WTC11 (cell line): ENCODE data around the gene ATP6V1G1. TPM values are rescaled to one million over a fixed set of nuclear protein-coding genes. Genes with fewer than 3 reads are reported as not detected.

Experiments used
- CBFB ChIP-seq: sonication (generic); formaldehyde crosslinking; IDR thresholded peaks from 2 replicates; pipeline ENCODE4 v1.8.1; 2022; ENCODE audit warnings: mild to moderate bottlenecking, low read depth, missing genetic modification reagents
- EMX1 ChIP-seq: fragments of 250-450 bp; sonication (Bioruptor Pico); IDR thresholded peaks from 2 replicates; pipeline ENCODE4 v1.8.0; 2021; ENCODE audit warnings: mild to moderate bottlenecking
- ESRRA ChIP-seq: sonication (generic); formaldehyde crosslinking; IDR thresholded peaks from 2 replicates; pipeline ENCODE4 v1.8.1; 2022; ENCODE audit warnings: mild to moderate bottlenecking, missing genetic modification reagents, borderline replicate concordance
- ETV6 ChIP-seq: sonication (generic); formaldehyde crosslinking; IDR thresholded peaks from 2 replicates; pipeline ENCODE4 v1.8.1; 2022; ENCODE audit warnings: mild to moderate bottlenecking, missing genetic modification reagents
- FOXK1 ChIP-seq: sonication (generic); formaldehyde crosslinking; IDR thresholded peaks from 2 replicates; pipeline ENCODE4 v1.8.0; 2022; ENCODE audit warnings: mild to moderate bottlenecking, moderate library complexity, missing genetic modification reagents
- HMGA2 ChIP-seq: fragments of 250-450 bp; sonication (Bioruptor Pico); IDR thresholded peaks from 2 replicates; pipeline ENCODE4 v1.4.0; 2021; ENCODE audit warnings: mild to moderate bottlenecking, moderate library complexity
- MYBL2 ChIP-seq: sonication (generic); formaldehyde crosslinking; IDR thresholded peaks from 2 replicates; pipeline ENCODE4 v1.8.1; 2023; ENCODE audit warnings: mild to moderate bottlenecking, moderate library complexity, missing genetic modification reagents
- NFE2L1 ChIP-seq: sonication (generic); formaldehyde crosslinking; IDR thresholded peaks from 2 replicates; pipeline ENCODE4 v1.8.1; 2023; ENCODE audit warnings: missing genetic modification reagents
- SP1 ChIP-seq: sonication (generic); formaldehyde crosslinking; conservative IDR thresholded peaks from 2 replicates; pipeline ENCODE4 v1.8.1; 2022; ENCODE audit warnings: missing genetic modification reagents
- TCF7 ChIP-seq: sonication (generic); formaldehyde crosslinking; IDR thresholded peaks from 2 replicates; pipeline ENCODE4 v1.8.0; 2022; ENCODE audit warnings: mild to moderate bottlenecking, low read depth, missing genetic modification reagents, moderate library complexity
- TP53 ChIP-seq: sonication (generic); formaldehyde crosslinking; IDR thresholded peaks from 2 replicates; pipeline ENCODE4 v1.8.1; 2023; ENCODE audit warnings: mild to moderate bottlenecking, missing genetic modification reagents
- ZBTB21 ChIP-seq: sonication (generic); formaldehyde crosslinking; IDR thresholded peaks from 2 replicates; pipeline ENCODE4 v1.8.1; 2023; ENCODE audit warnings: mild to moderate bottlenecking, missing genetic modification reagents, borderline replicate concordance
- ZNF219 ChIP-seq: sonication (generic); formaldehyde crosslinking; IDR thresholded peaks from 2 replicates; pipeline ENCODE4 v1.8.0; 2023; ENCODE audit warnings: missing genetic modification reagents, mild to moderate bottlenecking, borderline replicate concordance
- ZNF423 ChIP-seq: fragments of 250-450 bp; sonication (Bioruptor Pico); IDR thresholded peaks from 2 replicates; pipeline ENCODE4 v2.1.2; 2022; ENCODE audit warnings: mild to moderate bottlenecking, moderate library complexity
- ZNF671 ChIP-seq: fragments of 250-450 bp; sonication (Bioruptor Pico); IDR thresholded peaks from 2 replicates; pipeline ENCODE4 v1.8.0; 2021; ENCODE audit warnings: mild to moderate bottlenecking
- total RNA-seq: library from RNA; stranded (reverse); gene quantifications from 3 replicates; pipeline ENCODE4 v1.2.3, GENCODE V29; 2021
- TF ChIP-seq, protein P1 (sequence below): sonication (generic); formaldehyde crosslinking; IDR thresholded peaks from 2 replicates; pipeline ENCODE4 v1.8.1; 2023; ENCODE audit warnings: mild to moderate bottlenecking, moderate library complexity, missing genetic modification reagents
- TF ChIP-seq, protein P2 (sequence below): fragments of 250-450 bp; sonication (Bioruptor Pico); IDR thresholded peaks from 2 replicates; pipeline ENCODE4 v1.9.0; 2021; ENCODE audit warnings: moderate library complexity, mild to moderate bottlenecking, inconsistent platforms, borderline replicate concordance
- TF ChIP-seq, protein P3 (sequence below): fragments of 250-450 bp; sonication (Bioruptor Pico); IDR thresholded peaks from 2 replicates; pipeline ENCODE4 v1.9.0; 2021; ENCODE audit warnings: mild to moderate bottlenecking
- TF ChIP-seq, protein P4 (sequence below): fragments of 200-600 bp; IDR thresholded peaks from 2 replicates; pipeline ENCODE4 v1.8.0; 2022; ENCODE audit warnings: antibody characterized with exemption
- TF ChIP-seq, protein P5 (sequence below): sonication (generic); formaldehyde crosslinking; IDR thresholded peaks from 2 replicates; pipeline ENCODE4 v1.8.0; 2023; ENCODE audit warnings: missing genetic modification reagents, mild to moderate bottlenecking, borderline replicate concordance
- TF ChIP-seq, protein P6 (sequence below): sonication (generic); formaldehyde crosslinking; IDR thresholded peaks from 2 replicates; pipeline ENCODE4 v1.8.1; 2023; ENCODE audit warnings: mild to moderate bottlenecking, missing genetic modification reagents
- TF ChIP-seq, protein P7 (sequence below): fragments of 250-450 bp; sonication (Bioruptor Pico); IDR thresholded peaks from 2 replicates; pipeline ENCODE4 v2.1.2; 2022; ENCODE audit warnings: mild to moderate bottlenecking, moderate library complexity
- TF ChIP-seq, protein P8 (sequence below): sonication (generic); formaldehyde crosslinking; IDR thresholded peaks from 2 replicates; pipeline ENCODE4 v1.8.1; 2022; ENCODE audit warnings: missing genetic modification reagents, borderline replicate concordance
- TF ChIP-seq, protein P9 (sequence below): sonication (generic); formaldehyde crosslinking; IDR thresholded peaks from 2 replicates; pipeline ENCODE4 v1.8.1; 2023; ENCODE audit warnings: mild to moderate bottlenecking, missing genetic modification reagents, moderate library complexity

Gene ATP6V1G1
- total RNA-seq, 1 experiment from 2014 or later = 108 TPM

DNA sequence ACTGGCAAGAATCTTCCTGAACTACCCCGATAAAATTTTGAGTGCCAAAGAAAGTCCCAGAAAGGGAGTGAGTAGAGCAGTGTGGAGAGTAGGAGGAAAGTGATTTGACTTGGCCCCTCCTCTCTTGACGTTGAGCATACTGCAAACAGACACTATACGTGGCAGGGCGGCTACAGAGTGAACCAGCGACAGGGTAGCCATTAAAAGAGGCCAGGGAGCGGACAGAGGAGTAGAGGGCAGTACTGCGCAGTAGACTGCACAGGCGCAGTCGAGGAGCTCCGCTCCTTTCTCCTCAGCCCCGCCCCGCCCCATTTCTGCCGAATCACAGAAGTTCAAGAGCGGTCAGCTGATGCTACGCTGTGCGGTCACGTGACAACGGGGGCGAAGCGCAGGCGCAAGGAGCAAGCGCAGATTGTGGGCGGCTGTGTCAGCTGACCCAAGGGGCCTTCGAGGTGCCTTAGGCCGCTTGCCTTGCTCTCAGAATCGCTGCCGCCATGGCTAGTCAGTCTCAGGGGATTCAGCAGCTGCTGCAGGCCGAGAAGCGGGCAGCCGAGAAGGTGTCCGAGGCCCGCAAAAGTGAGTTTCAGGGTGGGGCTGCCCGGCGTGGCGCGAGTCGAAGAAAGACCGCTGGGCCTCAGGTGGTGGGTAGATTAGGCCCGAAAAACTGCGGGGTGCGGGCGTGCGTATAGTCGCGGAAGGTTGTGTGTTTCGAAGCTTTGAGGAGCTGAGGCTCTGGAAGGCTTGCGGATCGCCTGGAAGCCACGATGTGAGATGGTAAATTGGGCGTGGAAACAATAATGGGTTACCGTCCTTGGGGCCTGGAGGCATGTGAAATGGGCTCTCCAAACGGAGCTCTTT lies at the start of gene ATP6V1G1 (continued):
- TF ChIP-seq, protein P1, sequence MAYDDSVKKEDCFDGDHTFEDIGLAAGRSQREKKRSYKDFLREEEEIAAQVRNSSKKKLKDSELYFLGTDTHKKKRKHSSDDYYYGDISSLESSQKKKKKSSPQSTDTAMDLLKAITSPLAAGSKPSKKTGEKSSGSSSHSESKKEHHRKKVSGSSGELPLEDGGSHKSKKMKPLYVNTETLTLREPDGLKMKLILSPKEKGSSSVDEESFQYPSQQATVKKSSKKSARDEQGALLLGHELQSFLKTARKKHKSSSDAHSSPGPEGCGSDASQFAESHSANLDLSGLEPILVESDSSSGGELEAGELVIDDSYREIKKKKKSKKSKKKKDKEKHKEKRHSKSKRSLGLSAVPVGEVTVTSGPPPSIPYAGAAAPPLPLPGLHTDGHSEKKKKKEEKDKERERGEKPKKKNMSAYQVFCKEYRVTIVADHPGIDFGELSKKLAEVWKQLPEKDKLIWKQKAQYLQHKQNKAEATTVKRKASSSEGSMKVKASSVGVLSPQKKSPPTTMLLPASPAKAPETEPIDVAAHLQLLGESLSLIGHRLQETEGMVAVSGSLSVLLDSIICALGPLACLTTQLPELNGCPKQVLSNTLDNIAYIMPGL (CRISPR knock-in tag) = no peak
- TF ChIP-seq, protein P2, sequence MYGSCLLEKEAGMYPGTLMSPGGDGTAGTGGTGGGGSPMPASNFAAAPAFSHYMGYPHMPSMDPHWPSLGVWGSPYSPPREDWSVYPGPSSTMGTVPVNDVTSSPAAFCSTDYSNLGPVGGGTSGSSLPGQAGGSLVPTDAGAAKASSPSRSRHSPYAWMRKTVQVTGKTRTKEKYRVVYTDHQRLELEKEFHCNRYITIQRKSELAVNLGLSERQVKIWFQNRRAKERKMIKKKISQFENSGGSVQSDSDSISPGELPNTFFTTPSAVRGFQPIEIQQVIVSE (CRISPR knock-in tag) = no peak
- TF ChIP-seq HMGA2 (no peak), ESRRA (CRISPR knock-in tag) (0 out of 2 replicates have a peak, but pooled peaks have one; percentile 70), EMX1 (CRISPR knock-in tag) (no peak), SP1 (CRISPR knock-in tag) (peak; percentile 96), ZNF671 (no peak), MYBL2 (0 out of 2 replicates have a peak, but pooled peaks have one; percentile 71), TP53 (CRISPR knock-in tag) (no peak), NFE2L1 (CRISPR knock-in tag) (peak; percentile 81; the same call in 1 of the 2 replicates), CBFB (CRISPR knock-in tag) (no peak), ZNF219 (CRISPR knock-in tag) (no peak), ETV6 (CRISPR knock-in tag) (peak; percentile 76; the same call in 1 of the 2 replicates), FOXK1 (peak; percentile 91), ZBTB21 (CRISPR knock-in tag) (no peak), ZNF423 (CRISPR knock-in tag) (no peak), TCF7 (CRISPR knock-in tag) (0 out of 2 replicates have a peak, but pooled peaks have one; percentile 55)
- TF ChIP-seq, protein P3, sequence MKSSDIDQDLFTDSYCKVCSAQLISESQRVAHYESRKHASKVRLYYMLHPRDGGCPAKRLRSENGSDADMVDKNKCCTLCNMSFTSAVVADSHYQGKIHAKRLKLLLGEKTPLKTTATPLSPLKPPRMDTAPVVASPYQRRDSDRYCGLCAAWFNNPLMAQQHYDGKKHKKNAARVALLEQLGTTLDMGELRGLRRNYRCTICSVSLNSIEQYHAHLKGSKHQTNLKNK = no peak
- TF ChIP-seq, protein P4, sequence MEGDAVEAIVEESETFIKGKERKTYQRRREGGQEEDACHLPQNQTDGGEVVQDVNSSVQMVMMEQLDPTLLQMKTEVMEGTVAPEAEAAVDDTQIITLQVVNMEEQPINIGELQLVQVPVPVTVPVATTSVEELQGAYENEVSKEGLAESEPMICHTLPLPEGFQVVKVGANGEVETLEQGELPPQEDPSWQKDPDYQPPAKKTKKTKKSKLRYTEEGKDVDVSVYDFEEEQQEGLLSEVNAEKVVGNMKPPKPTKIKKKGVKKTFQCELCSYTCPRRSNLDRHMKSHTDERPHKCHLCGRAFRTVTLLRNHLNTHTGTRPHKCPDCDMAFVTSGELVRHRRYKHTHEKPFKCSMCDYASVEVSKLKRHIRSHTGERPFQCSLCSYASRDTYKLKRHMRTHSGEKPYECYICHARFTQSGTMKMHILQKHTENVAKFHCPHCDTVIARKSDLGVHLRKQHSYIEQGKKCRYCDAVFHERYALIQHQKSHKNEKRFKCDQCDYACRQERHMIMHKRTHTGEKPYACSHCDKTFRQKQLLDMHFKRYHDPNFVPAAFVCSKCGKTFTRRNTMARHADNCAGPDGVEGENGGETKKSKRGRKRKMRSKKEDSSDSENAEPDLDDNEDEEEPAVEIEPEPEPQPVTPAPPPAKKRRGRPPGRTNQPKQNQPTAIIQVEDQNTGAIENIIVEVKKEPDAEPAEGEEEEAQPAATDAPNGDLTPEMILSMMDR = no peak
- TF ChIP-seq, protein P5, sequence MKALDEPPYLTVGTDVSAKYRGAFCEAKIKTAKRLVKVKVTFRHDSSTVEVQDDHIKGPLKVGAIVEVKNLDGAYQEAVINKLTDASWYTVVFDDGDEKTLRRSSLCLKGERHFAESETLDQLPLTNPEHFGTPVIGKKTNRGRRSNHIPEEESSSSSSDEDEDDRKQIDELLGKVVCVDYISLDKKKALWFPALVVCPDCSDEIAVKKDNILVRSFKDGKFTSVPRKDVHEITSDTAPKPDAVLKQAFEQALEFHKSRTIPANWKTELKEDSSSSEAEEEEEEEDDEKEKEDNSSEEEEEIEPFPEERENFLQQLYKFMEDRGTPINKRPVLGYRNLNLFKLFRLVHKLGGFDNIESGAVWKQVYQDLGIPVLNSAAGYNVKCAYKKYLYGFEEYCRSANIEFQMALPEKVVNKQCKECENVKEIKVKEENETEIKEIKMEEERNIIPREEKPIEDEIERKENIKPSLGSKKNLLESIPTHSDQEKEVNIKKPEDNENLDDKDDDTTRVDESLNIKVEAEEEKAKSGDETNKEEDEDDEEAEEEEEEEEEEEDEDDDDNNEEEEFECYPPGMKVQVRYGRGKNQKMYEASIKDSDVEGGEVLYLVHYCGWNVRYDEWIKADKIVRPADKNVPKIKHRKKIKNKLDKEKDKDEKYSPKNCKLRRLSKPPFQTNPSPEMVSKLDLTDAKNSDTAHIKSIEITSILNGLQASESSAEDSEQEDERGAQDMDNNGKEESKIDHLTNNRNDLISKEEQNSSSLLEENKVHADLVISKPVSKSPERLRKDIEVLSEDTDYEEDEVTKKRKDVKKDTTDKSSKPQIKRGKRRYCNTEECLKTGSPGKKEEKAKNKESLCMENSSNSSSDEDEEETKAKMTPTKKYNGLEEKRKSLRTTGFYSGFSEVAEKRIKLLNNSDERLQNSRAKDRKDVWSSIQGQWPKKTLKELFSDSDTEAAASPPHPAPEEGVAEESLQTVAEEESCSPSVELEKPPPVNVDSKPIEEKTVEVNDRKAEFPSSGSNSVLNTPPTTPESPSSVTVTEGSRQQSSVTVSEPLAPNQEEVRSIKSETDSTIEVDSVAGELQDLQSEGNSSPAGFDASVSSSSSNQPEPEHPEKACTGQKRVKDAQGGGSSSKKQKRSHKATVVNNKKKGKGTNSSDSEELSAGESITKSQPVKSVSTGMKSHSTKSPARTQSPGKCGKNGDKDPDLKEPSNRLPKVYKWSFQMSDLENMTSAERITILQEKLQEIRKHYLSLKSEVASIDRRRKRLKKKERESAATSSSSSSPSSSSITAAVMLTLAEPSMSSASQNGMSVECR (CRISPR knock-in tag) = peak; percentile 86
- TF ChIP-seq, protein P6, sequence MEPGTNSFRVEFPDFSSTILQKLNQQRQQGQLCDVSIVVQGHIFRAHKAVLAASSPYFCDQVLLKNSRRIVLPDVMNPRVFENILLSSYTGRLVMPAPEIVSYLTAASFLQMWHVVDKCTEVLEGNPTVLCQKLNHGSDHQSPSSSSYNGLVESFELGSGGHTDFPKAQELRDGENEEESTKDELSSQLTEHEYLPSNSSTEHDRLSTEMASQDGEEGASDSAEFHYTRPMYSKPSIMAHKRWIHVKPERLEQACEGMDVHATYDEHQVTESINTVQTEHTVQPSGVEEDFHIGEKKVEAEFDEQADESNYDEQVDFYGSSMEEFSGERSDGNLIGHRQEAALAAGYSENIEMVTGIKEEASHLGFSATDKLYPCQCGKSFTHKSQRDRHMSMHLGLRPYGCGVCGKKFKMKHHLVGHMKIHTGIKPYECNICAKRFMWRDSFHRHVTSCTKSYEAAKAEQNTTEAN = 0 out of 2 replicates have a peak, but pooled peaks have one; percentile 61
- TF ChIP-seq, protein P7, sequence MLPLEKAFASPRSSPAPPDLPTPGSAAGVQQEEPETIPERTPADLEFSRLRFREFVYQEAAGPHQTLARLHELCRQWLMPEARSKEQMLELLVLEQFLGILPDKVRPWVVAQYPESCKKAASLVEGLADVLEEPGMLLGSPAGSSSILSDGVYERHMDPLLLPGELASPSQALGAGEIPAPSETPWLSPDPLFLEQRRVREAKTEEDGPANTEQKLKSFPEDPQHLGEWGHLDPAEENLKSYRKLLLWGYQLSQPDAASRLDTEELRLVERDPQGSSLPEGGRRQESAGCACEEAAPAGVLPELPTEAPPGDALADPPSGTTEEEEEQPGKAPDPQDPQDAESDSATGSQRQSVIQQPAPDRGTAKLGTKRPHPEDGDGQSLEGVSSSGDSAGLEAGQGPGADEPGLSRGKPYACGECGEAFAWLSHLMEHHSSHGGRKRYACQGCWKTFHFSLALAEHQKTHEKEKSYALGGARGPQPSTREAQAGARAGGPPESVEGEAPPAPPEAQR (CRISPR knock-in tag) = no peak
- TF ChIP-seq, protein P8, sequence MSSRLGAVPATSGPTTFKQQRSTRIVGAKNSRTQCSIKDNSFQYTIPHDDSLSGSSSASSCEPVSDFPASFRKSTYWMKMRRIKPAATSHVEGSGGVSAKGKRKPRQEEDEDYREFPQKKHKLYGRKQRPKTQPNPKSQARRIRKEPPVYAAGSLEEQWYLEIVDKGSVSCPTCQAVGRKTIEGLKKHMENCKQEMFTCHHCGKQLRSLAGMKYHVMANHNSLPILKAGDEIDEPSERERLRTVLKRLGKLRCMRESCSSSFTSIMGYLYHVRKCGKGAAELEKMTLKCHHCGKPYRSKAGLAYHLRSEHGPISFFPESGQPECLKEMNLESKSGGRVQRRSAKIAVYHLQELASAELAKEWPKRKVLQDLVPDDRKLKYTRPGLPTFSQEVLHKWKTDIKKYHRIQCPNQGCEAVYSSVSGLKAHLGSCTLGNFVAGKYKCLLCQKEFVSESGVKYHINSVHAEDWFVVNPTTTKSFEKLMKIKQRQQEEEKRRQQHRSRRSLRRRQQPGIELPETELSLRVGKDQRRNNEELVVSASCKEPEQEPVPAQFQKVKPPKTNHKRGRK (CRISPR knock-in tag) = no peak
- TF ChIP-seq, protein P9, sequence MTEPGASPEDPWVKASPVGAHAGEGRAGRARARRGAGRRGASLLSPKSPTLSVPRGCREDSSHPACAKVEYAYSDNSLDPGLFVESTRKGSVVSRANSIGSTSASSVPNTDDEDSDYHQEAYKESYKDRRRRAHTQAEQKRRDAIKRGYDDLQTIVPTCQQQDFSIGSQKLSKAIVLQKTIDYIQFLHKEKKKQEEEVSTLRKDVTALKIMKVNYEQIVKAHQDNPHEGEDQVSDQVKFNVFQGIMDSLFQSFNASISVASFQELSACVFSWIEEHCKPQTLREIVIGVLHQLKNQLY (CRISPR knock-in tag) = no peak
